HepG2 (cell line): ENCODE data around the gene COL18A1. TPM values are rescaled to one million over a fixed set of nuclear protein-coding genes. Genes with fewer than 3 reads are reported as not detected.

ENCODE experiments used
- AGO2 ChIP-seq: fragments of 200-400 bp; formaldehyde crosslinking; optimal IDR thresholded peaks from 2 replicates; pipeline ENCODE3; 2017; ENCODE audit warnings: mild to moderate bottlenecking, low read depth, low read length, moderate library complexity
- CEBPB ChIP-seq: IDR thresholded peaks from 2 replicates; pipeline ENCODE4 v1.6.1; 2011; ENCODE audit warnings: low read depth, low read length, improper control_type of control experiment, borderline replicate concordance
- FOXJ3 ChIP-seq: sonication (generic); formaldehyde crosslinking; IDR thresholded peaks from 2 replicates; pipeline ENCODE4 v1.4.0; 2020; ENCODE audit warnings: missing genetic modification reagents, mild to moderate bottlenecking, borderline replicate concordance
- HDAC1 ChIP-seq: sonication (generic); formaldehyde crosslinking; IDR thresholded peaks from 2 replicates; pipeline ENCODE4 v1.5.1; 2020; ENCODE audit warnings: mild to moderate bottlenecking, missing genetic modification reagents
- JUNB ChIP-seq: sonication (generic); formaldehyde crosslinking; IDR thresholded peaks from 2 replicates; pipeline ENCODE4 v1.8.0; 2022; ENCODE audit warnings: missing genetic modification reagents, mild to moderate bottlenecking, borderline replicate concordance
- MIER3 ChIP-seq: IDR thresholded peaks from 2 replicates; pipeline ENCODE4 v1.6.1; 2016; ENCODE audit warnings: missing compliant biosample characterization, borderline replicate concordance
- PHF21A ChIP-seq: sonication (generic); formaldehyde crosslinking; IDR thresholded peaks from 2 replicates; pipeline ENCODE4 v1.5.0; 2020; ENCODE audit warnings: mild to moderate bottlenecking, missing genetic modification reagents
- PRPF4 ChIP-seq: fragments of 200-400 bp; formaldehyde crosslinking; IDR thresholded peaks from 2 replicates; pipeline ENCODE4 v1.6.1; 2016; ENCODE audit warnings: low read length, low read depth; ENCODE audit not compliant: poor library complexity, severe bottlenecking
- SMAD1 ChIP-seq: sonication (generic); formaldehyde crosslinking; IDR thresholded peaks from 2 replicates; pipeline ENCODE4 v1.4.0; 2020; ENCODE audit warnings: missing genetic modification reagents, low read depth, mild to moderate bottlenecking, borderline replicate concordance
- TGIF2 ChIP-seq: IDR thresholded peaks from 2 replicates; pipeline ENCODE4 v1.6.1; 2016; ENCODE audit warnings: control low read depth, missing compliant biosample characterization
- ZNF296 ChIP-seq: sonication (generic); formaldehyde crosslinking; conservative IDR thresholded peaks from 2 replicates; pipeline ENCODE4 v1.5.0; 2020; ENCODE audit warnings: mild to moderate bottlenecking, missing genetic modification reagents
- ZNF383 ChIP-seq: sonication (generic); formaldehyde crosslinking; IDR thresholded peaks from 2 replicates; pipeline ENCODE4 v1.4.0; 2020; ENCODE audit warnings: missing genetic modification reagents, mild to moderate bottlenecking, borderline replicate concordance
- ZNF44 ChIP-seq: sonication (generic); formaldehyde crosslinking; IDR thresholded peaks from 2 replicates; pipeline ENCODE4 v1.5.1; 2020; ENCODE audit warnings: mild to moderate bottlenecking, missing genetic modification reagents
- ZNF567 ChIP-seq: sonication (generic); formaldehyde crosslinking; IDR thresholded peaks from 2 replicates; pipeline ENCODE4 v1.8.1; 2023; ENCODE audit warnings: mild to moderate bottlenecking, missing genetic modification reagents, borderline replicate concordance
- ZNF691 ChIP-seq: sonication (generic); formaldehyde crosslinking; IDR thresholded peaks from 2 replicates; pipeline ENCODE4 v1.4.0; 2020; ENCODE audit warnings: missing genetic modification reagents, low read depth, mild to moderate bottlenecking, borderline replicate concordance
- ZNF883 ChIP-seq: sonication (generic); formaldehyde crosslinking; IDR thresholded peaks from 2 replicates; pipeline ENCODE4 v1.5.1; 2020; ENCODE audit warnings: mild to moderate bottlenecking, missing genetic modification reagents; ENCODE audit errors: not compliant biosample characterization
- polyA plus RNA-seq, 8 experiments: library from polyadenylated mRNA; depleted of rRNA in 3 of 8; stranded (reverse) in 7 of 8; unstranded in 1 of 8; fragments of >200 nt; fragmentation: Illumina TruSeq in 4 of 8; extraction: Trizol in 4 of 8; gene quantifications; 2 replicates each; pipeline versions ENCODE4 v1.2.1 to v1.2.3, GENCODE V29; 2011 to 2016; ENCODE audit warnings: low read depth in 4 of 8, missing spikeins in 1 of 8, mixed read lengths in 1 of 8; ENCODE audit not compliant: insufficient read depth in 1 of 8
- total RNA-seq, 5 experiments: library from RNA; depleted of rRNA; stranded (reverse); fragments of >200 nt; fragmentation: Illumina TruSeq; extraction: Trizol; gene quantifications; 2 replicates each; pipeline ENCODE4 v1.2.3, GENCODE V29; 2016; ENCODE audit warnings: low read depth in 1 of 5
- TF ChIP-seq, protein P1 (sequence below): sonication (generic); formaldehyde crosslinking; IDR thresholded peaks from 2 replicates; pipeline ENCODE4 v1.5.1; 2020; ENCODE audit warnings: missing genetic modification reagents, mild to moderate bottlenecking, borderline replicate concordance
- TF ChIP-seq, protein P2 (sequence below): sonication (generic); formaldehyde crosslinking; conservative IDR thresholded peaks from 2 replicates; pipeline ENCODE4 v1.4.0; 2020; ENCODE audit warnings: missing genetic modification reagents
- TF ChIP-seq, protein P3 (sequence below): fragments of 450-650 bp; IDR thresholded peaks from 2 replicates; pipeline ENCODE4 v1.6.1; 2016

Gene COL18A1
- total and polyA plus RNA-seq, 2 of the 13 experiments (the other 11 are each of a cell fraction or from before 2014, with no cell fraction given) = 79.0 to 102 TPM

DNA sequence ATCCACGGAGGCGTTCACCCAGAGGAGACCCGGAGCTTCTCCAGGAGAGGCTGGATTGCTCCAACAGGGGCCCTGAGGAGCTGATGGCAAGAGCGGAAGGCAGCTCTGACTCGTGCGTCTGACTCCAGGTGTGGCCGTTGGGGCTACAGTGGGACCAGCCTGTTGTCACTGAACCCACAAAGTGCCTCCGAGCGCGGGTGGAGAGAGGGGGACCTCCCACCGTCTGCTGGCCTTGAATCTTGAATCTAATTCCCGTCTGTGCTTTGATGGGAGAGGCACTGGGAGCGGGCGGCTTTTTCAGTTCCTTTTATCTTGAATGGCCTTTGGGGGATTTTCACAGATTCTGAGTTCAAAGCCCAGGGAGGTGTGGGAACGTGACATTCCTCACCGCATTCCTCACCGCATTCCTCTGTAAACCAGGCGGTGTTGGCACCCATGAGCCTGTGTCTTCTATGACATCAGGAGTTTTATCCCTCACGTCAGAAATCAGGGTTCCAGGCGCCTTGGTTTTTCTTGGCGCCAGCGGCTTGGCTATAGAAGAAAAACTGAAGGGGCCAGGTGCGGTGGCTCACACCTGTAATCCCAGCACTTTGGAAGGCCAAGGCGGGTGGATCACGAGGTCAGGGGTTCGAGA, 39.2 kb upstream of the COL18A1 start (continued):
- no peak for TF ChIP-seq ZNF691 (CRISPR knock-in tag)
- TF ChIP-seq ZNF567 (CRISPR knock-in tag) = no peak
- TF ChIP-seq, protein P1, sequence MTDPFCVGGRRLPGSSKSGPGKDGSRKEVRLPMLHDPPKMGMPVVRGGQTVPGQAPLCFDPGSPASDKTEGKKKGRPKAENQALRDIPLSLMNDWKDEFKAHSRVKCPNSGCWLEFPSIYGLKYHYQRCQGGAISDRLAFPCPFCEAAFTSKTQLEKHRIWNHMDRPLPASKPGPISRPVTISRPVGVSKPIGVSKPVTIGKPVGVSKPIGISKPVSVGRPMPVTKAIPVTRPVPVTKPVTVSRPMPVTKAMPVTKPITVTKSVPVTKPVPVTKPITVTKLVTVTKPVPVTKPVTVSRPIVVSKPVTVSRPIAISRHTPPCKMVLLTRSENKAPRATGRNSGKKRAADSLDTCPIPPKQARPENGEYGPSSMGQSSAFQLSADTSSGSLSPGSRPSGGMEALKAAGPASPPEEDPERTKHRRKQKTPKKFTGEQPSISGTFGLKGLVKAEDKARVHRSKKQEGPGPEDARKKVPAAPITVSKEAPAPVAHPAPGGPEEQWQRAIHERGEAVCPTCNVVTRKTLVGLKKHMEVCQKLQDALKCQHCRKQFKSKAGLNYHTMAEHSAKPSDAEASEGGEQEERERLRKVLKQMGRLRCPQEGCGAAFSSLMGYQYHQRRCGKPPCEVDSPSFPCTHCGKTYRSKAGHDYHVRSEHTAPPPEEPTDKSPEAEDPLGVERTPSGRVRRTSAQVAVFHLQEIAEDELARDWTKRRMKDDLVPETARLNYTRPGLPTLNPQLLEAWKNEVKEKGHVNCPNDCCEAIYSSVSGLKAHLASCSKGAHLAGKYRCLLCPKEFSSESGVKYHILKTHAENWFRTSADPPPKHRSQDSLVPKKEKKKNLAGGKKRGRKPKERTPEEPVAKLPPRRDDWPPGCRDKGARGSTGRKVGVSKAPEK (CRISPR knock-in tag) = no peak
- no peak for TF ChIP-seq CEBPB
- no peak for TF ChIP-seq ZNF383
- TF ChIP-seq SMAD1 (CRISPR knock-in tag) = no peak
- peak; percentile 81 for TF ChIP-seq HDAC1 (CRISPR knock-in tag)
- TF ChIP-seq, protein P2, sequence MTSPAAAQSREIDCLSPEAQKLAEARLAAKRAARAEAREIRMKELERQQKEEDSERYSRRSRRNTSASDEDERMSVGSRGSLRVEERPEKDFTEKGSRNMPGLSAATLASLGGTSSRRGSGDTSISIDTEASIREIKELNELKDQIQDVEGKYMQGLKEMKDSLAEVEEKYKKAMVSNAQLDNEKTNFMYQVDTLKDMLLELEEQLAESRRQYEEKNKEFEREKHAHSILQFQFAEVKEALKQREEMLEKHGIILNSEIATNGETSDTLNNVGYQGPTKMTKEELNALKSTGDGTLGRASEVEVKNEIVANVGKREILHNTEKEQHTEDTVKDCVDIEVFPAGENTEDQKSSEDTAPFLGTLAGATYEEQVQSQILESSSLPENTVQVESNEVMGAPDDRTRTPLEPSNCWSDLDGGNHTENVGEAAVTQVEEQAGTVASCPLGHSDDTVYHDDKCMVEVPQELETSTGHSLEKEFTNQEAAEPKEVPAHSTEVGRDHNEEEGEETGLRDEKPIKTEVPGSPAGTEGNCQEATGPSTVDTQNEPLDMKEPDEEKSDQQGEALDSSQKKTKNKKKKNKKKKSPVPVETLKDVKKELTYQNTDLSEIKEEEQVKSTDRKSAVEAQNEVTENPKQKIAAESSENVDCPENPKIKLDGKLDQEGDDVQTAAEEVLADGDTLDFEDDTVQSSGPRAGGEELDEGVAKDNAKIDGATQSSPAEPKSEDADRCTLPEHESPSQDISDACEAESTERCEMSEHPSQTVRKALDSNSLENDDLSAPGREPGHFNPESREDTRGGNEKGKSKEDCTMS (CRISPR knock-in tag) = no peak
- no peak for TF ChIP-seq AGO2
- TF ChIP-seq PRPF4 = no peak
- no peak for TF ChIP-seq TGIF2 (CRISPR knock-in tag)
- TF ChIP-seq, protein P3, sequence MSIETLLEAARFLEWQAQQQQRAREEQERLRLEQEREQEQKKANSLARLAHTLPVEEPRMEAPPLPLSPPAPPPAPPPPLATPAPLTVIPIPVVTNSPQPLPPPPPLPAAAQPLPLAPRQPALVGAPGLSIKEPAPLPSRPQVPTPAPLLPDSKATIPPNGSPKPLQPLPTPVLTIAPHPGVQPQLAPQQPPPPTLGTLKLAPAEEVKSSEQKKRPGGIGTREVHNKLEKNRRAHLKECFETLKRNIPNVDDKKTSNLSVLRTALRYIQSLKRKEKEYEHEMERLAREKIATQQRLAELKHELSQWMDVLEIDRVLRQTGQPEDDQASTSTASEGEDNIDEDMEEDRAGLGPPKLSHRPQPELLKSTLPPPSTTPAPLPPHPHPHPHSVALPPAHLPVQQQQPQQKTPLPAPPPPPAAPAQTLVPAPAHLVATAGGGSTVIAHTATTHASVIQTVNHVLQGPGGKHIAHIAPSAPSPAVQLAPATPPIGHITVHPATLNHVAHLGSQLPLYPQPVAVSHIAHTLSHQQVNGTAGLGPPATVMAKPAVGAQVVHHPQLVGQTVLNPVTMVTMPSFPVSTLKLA = no peak
- TF ChIP-seq PHF21A = peak; percentile 72; the same call in 1 of the 2 replicates
- no peak for TF ChIP-seq JUNB (CRISPR knock-in tag)
- no peak for TF ChIP-seq MIER3 (CRISPR knock-in tag)
- TF ChIP-seq ZNF883 (CRISPR knock-in tag) = no peak
- peak; percentile 45; the same call in 1 of the 2 replicates for TF ChIP-seq FOXJ3 (CRISPR knock-in tag)
- TF ChIP-seq ZNF44 (CRISPR knock-in tag) = no peak
- TF ChIP-seq ZNF296 (CRISPR knock-in tag) = no peak
